Neural progenitor cell (in vitro differentiated cells): Measurements from ENCODE around the gene POLR3F.
"Not testable (repeated sequence)": the region's sequence is repeated elsewhere in the genome, so short reads cannot be mapped to it uniquely, and the experiment has no call there.

ENCODE experiments used
- CTCF ChIP-seq: fragments of 200-600 bp; sonication (generic); IDR thresholded peaks from 2 replicates; pipeline ENCODE4 v1.5.1; 2017; ENCODE audit warnings: antibody characterized with exemption, mild to moderate bottlenecking
- EZH2 ChIP-seq: fragments of 200-600 bp; sonication (generic); IDR thresholded peaks from 2 replicates; pipeline ENCODE4 v1.6.1; 2017; ENCODE audit warnings: antibody characterized with exemption, mild to moderate bottlenecking, moderate library complexity
- EZH2phosphoT487 ChIP-seq: fragments of 200-600 bp; sonication (generic); IDR thresholded peaks from 2 replicates; pipeline ENCODE4 v1.6.1; 2017; ENCODE audit warnings: antibody characterized with exemption

DNA sequence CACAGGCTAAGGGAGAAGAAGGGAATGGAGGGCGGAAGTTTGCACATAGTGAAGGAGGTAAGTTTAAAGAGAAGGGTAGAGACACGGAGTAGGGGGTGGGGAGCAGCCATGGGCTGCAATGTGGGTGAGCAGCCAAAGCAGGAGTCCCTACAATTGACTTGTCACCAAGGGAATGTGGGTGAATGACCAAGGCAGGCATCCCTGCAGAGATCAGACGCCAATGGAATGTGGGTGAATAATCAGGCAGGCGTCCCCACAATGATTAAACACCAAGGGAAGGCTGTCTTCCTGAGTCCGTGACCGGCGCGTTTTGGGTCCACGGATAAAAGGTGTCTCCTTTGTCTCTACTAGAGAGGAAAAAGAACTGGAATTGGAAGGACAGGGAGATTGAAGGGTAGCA lies 54.9 kb downstream of the POLR3F start:
- TF ChIP-seq CTCF, EZH2, EZH2phosphoT487: not testable (repeated sequence)
